ENCODE data around the gene DBP. TPM values are rescaled to one million over a fixed set of nuclear protein-coding genes. Genes with fewer than 3 reads are reported as not detected.
"Not testable (repeated sequence)": the region's sequence is repeated elsewhere in the genome, so short reads cannot be mapped to it uniquely, and the experiment has no call there.

The DBP gene
- total RNA-seq, 4 donors from 2014 or later, result 8.7 to 13.8 (median 11.6) TPM

DNA sequence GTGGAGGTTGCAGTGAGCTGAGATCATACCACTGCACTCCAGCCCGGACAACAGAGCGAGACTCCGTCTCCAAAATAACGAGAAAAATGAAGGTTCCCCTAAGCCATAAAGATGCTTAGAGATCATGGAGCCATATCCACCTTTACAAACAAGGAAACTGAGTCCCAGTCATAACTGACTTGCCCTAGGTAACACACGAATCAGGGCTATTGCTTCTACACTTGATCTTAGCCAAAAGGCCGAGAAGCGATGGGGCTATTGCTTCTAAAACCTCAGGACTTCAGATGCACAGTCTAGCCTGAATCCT, 3.2 kb downstream of the DBP start:
- Histone ChIP-seq H3K4me1 (peaks cover 42 to 81% (median 63%) of the 10 kb centered on the region in 4 donors), H3K36me3 (no peaks in the 10 kb centered on the region), H3K4me3 (peak overlapping the region in 3 of 4 donors; percentile 7 to 39 (median 9)), H3K27me3 (no peaks in the 10 kb centered on the region), H3K9me3 (no peaks in the 10 kb centered on the region), H3K27ac (peak overlapping the region; percentile 94 to 98 (median 97))
- intact Hi-C loops (cut with DNase I; ENCODE audit: low total_unique reads), result no loop called here
- in situ Hi-C loops (cut with MboI; ENCODE audit: low pct_ligation_motif_present in 1 of 4, low pct_unique_long_range_greater_than_20kb in 1 of 4, low sequenced_read_pairs in 3 of 4), result no loop called here
- 39% methylated on average over 7 of the region's 7 CpGs; no CpG with 5 or more reads in 1 of the 2 donors for WGBS, 2 donors (ENCODE audit: low coverage in 1 of 2)
- TF ChIP-seq POLR2AphosphoS5 (IDR thresholded peaks at IDR 0.05), result no peak
- TF ChIP-seq, protein P1, sequence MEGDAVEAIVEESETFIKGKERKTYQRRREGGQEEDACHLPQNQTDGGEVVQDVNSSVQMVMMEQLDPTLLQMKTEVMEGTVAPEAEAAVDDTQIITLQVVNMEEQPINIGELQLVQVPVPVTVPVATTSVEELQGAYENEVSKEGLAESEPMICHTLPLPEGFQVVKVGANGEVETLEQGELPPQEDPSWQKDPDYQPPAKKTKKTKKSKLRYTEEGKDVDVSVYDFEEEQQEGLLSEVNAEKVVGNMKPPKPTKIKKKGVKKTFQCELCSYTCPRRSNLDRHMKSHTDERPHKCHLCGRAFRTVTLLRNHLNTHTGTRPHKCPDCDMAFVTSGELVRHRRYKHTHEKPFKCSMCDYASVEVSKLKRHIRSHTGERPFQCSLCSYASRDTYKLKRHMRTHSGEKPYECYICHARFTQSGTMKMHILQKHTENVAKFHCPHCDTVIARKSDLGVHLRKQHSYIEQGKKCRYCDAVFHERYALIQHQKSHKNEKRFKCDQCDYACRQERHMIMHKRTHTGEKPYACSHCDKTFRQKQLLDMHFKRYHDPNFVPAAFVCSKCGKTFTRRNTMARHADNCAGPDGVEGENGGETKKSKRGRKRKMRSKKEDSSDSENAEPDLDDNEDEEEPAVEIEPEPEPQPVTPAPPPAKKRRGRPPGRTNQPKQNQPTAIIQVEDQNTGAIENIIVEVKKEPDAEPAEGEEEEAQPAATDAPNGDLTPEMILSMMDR (IDR thresholded peaks at IDR 0.05), result no peak
- TF ChIP-seq POLR2A (IDR thresholded peaks at IDR 0.05), result no peak
- no peak for TF ChIP-seq EP300 (IDR thresholded peaks at IDR 0.05; ENCODE audit: low read depth)
- DNase-seq, result no peak

DNA sequence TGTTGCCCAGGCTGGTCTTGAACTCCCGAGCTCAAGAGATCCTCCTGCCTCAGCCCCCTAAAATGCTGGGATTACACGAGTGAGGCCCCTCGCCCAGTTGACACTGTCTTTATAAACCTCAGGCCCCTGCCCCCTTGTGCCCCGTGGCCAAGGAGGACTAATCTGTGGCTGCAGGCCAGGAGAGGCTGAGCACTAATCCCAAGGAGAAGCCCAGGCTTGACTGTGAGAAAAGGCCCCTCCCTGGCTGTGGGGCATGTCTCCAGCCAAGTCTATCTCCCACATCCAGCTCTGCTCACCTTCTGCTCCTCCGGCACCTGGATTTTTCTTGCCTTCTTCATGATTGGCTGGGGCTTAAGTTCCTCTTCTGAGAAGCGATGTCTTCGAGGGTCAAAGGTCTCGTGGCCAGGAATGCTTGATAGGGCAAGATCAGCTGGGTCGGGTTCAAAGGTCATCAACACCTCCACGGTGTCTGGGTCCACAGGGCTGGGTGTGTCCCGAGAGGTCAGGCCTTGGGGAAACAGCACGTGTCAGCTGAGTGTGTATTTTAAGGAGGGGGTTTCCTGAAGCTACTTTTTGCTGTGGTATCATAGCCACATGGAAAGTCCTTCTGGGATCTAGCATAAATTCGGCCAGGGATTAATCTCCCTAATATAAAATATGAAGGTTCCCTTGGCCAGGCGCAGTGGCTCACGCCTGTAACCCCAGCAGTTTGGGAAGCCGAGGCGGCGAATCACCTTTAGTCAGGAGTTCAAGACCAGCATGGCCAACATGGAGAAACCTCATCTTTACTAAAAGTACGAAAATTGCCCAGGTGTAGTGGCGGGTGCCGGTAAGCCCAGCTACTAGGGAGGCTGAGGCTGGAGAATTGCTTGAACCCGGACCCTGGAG, 3.8 kb downstream of the DBP start:
- intact Hi-C loops (cut with DNase I; ENCODE audit: low total_unique reads), result no loop called here
- peaks cover 37 to 76% (median 58%) of the 10 kb centered on the region in 4 donors for H3K4me1 ChIP-seq

DNA sequence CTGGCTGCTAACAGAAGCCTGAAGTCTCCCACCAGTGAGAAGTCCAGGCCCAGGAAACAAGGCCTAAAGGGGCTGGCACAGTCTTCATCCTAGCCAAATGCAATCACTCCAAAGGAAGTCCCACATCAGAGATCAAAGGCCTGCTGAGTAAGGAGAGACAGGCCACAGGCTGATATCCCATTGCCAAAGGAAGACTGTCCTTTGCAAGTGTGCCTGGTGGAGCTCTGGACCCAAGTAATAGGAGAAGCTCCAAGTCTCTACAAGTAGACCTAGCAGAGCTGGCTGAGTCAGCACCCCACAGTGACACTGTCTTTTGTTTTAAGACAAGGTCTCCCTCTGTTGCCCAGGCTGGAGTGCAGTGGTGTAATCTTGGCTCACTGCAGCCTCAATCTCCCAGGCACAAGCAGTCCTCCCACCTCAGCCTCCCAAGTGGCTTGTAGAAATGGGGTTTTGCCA, 4.5 kb downstream of the DBP start:
- no peak for TF ChIP-seq EP300 (IDR thresholded peaks at IDR 0.05; ENCODE audit: low read depth)
- TF ChIP-seq, protein P1 (IDR thresholded peaks at IDR 0.05), result no peak
- Histone ChIP-seq H3K27me3 (no peaks in the 10 kb centered on the region), H3K9me3 (no peaks in the 10 kb centered on the region), H3K4me1 (peaks cover 37 to 75% (median 63%) of the 10 kb centered on the region in 4 donors), H3K36me3 (no peaks in the 10 kb centered on the region), H3K27ac (peak overlapping the region; percentile 94 to 98 (median 97)), H3K4me3 (no peak overlapping the region)
- no peak for DNase-seq
- intact Hi-C loops (cut with DNase I; ENCODE audit: low total_unique reads), result no loop called here
- in situ Hi-C loops (cut with MboI; ENCODE audit: low pct_ligation_motif_present in 1 of 4, low pct_unique_long_range_greater_than_20kb in 1 of 4, low sequenced_read_pairs in 3 of 4), result no loop called here

More for the DNA sequence above, 3.8 kb downstream of the DBP start:
- 63% methylated on average over 22 of the region's 22 CpGs; no CpG with 5 or more reads in 1 of the 2 donors for WGBS, 2 donors (ENCODE audit: low coverage in 1 of 2)
- no peaks in the 10 kb centered on the region for H3K36me3 ChIP-seq
- H3K27ac ChIP-seq, result peak overlapping the region; percentile 94 to 98 (median 97)
- in situ Hi-C loops (cut with MboI; ENCODE audit: low pct_ligation_motif_present in 1 of 4, low pct_unique_long_range_greater_than_20kb in 1 of 4, low sequenced_read_pairs in 3 of 4), result no loop called here
- no peaks in the 10 kb centered on the region for H3K9me3 ChIP-seq
- H3K4me3 ChIP-seq, result peak overlapping the region in 1 of 4 donors; percentile 39
- TF ChIP-seq POLR2AphosphoS5 (IDR thresholded peaks at IDR 0.05) (no peak), EP300 (IDR thresholded peaks at IDR 0.05; ENCODE audit: low read depth) (no peak)
- TF ChIP-seq, protein P1 (IDR thresholded peaks at IDR 0.05), result no peak
- no peaks in the 10 kb centered on the region for H3K27me3 ChIP-seq
- peak; percentile 70 for DNase-seq

DNA sequence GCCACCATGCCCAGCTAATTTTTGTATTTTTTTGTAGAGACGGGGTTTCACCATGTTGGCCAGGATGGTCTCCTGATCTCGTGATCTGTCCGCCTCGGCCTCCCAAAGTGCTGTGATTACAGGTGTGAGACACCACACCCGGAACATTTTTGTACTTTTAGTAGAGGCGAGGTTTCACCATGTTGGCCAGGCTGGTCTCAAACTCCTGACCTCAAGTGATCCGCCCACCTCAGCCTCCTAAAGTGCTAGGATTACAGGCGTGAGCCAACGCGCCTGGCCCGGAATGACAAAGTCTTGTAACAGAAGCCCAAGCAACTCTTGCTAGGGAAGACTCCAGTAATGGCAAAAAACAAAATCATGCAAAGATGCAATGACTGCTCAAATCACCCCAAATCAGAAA, 4.9 kb downstream of the DBP start:
- in situ Hi-C loops (cut with MboI; ENCODE audit: low pct_ligation_motif_present in 1 of 4, low pct_unique_long_range_greater_than_20kb in 1 of 4, low sequenced_read_pairs in 3 of 4); H3K36me3 ChIP-seq; H3K4me3 ChIP-seq; H3K27me3 ChIP-seq; DNase-seq; H3K9me3 ChIP-seq; intact Hi-C loops (cut with DNase I; ENCODE audit: low total_unique reads): not testable (repeated sequence)
- H3K4me1 ChIP-seq, result peaks cover 41 to 79% (median 67%) of the 10 kb centered on the region in 4 donors
- whole genome bisulfite sequencing, 2 donors (ENCODE audit: low coverage in 1 of 2), result 83 to 91% methylated on average over 3 to 11 of the region's 11 CpGs
- H3K27ac ChIP-seq, result peak overlapping the region in 3 of 4 donors; percentile 97 to 98 (median 97)
